H1 (cell line): ENCODE measurements around the gene ATP6V1F. TPM values are rescaled to one million over a fixed set of nuclear protein-coding genes. Genes with fewer than 3 reads are reported as not detected.

Experiments
- ATF2 ChIP-seq: IDR thresholded peaks from 2 replicates; pipeline ENCODE4 v1.6.1; 2012; ENCODE audit warnings: low read length, inconsistent platforms
- CTBP2 ChIP-seq: IDR thresholded peaks from 2 replicates; pipeline ENCODE4 v1.7.0; 2011; ENCODE audit warnings: borderline replicate concordance, mild to moderate bottlenecking, moderate library complexity, mixed read lengths, low read length; ENCODE audit not compliant: insufficient read depth, insufficient read length
- CTCF ChIP-seq, 3 experiments: IDR thresholded peaks; 1 replicate in 2 of 3; 2 replicates in 1 of 3; pipeline versions ENCODE4 v1.5.1 to v1.6.1; 2011; ENCODE audit warnings: low read length in 3 of 3, mild to moderate bottlenecking in 3 of 3, inconsistent platforms in 2 of 3, low read depth in 1 of 3, moderate library complexity in 1 of 3; ENCODE audit not compliant: insufficient read depth in 1 of 3; ENCODE audit errors: control extremely low read depth in 1 of 3
- EGR1 ChIP-seq: IDR thresholded peaks from 2 replicates; pipeline ENCODE4 v1.6.1; 2011; ENCODE audit warnings: low read depth, low read length, borderline replicate concordance
- HDAC6 ChIP-seq: IDR thresholded peaks from one replicate; pipeline ENCODE4 v1.7.1; 2012; ENCODE audit warnings: low read depth, mild to moderate bottlenecking, inconsistent platforms, low read length, moderate library complexity
- JUND ChIP-seq: IDR thresholded peaks from 2 replicates; pipeline ENCODE4 v1.6.1; 2011; ENCODE audit warnings: mild to moderate bottlenecking, improper control_type of control experiment, low read length
- KDM1A ChIP-seq: fragments of 200-600, 300-600 bp; sonication (generic); IDR thresholded peaks from 2 replicates; pipeline ENCODE4 v1.7.1; 2016; ENCODE audit warnings: mild to moderate bottlenecking, low read length, borderline replicate concordance
- KDM4A ChIP-seq: IDR thresholded peaks from one replicate; pipeline ENCODE4 v1.7.1; 2012; ENCODE audit warnings: low read depth, mild to moderate bottlenecking, moderate library complexity, low read length, inconsistent platforms; ENCODE audit not compliant: severe bottlenecking
- MAX ChIP-seq: IDR thresholded peaks from 2 replicates; pipeline ENCODE4 v1.6.1; 2012; ENCODE audit warnings: inconsistent platforms
- NRF1 ChIP-seq: IDR thresholded peaks from 2 replicates; pipeline ENCODE4 v1.6.1; 2011; ENCODE audit warnings: mild to moderate bottlenecking, low read depth, low read length, improper control_type of control experiment
- SAP30 ChIP-seq: fragments of 300-600 bp; sonication (generic); IDR thresholded peaks from 2 replicates; pipeline ENCODE4 v1.7.1; 2012; ENCODE audit warnings: low read length, moderate library complexity, mild to moderate bottlenecking, inconsistent platforms; ENCODE audit not compliant: insufficient read depth, insufficient replicate concordance
- SIN3A ChIP-seq, 2 experiments: IDR thresholded peaks in 1 of 2; conservative IDR thresholded peaks in 1 of 2; 2 replicates each; pipeline ENCODE4 v1.6.1; 2011 to 2012; ENCODE audit warnings: low read length in 2 of 2, improper control_type of control experiment in 1 of 2, low read depth in 1 of 2, mild to moderate bottlenecking in 1 of 2
- SP4 ChIP-seq: IDR thresholded peaks from 2 replicates; pipeline ENCODE4 v1.6.1; 2012; ENCODE audit warnings: low read length, inconsistent platforms
- polyA plus RNA-seq, 7 experiments: library from polyadenylated mRNA; depleted of rRNA in 3 of 7; stranded (reverse) in 5 of 7; unstranded in 2 of 7; fragments of >200 nt in 5 of 7; fragments of 200-250 nt in 2 of 7; gene quantifications; 1 replicate in 5 of 7; 2 replicates in 1 of 7; 4 replicates in 1 of 7; pipeline versions ENCODE4 v1.2.1 to v1.2.3, GENCODE V29; 2011 to 2013; ENCODE audit warnings: missing spikeins in 2 of 7, mixed read lengths in 2 of 7
- total RNA-seq: library from RNA; stranded (reverse); fragmentation: NEBNext Ultra II Directional; extraction: Animal tissue kit (Norgen Biotek cat#: 25700); gene quantifications from 2 replicates; pipeline ENCODE4 v1.2.1, GENCODE V29; 2021

Gene ATP6V1F
- total and polyA plus RNA-seq, 2 of the 8 experiments (the other 6 are each of a cell fraction or from before 2014, with no cell fraction given): 104 to 318 TPM

GRCh38 chr7:128879939-128880746, 17.5 kb downstream of the ATP6V1F start (continued):
- TF ChIP-seq CTBP2: no peak
- TF ChIP-seq SAP30: no peak
- TF ChIP-seq KDM4A: peak; percentile 34
- TF ChIP-seq SIN3A (conservative IDR thresholded peaks at IDR 0.05 in 1 of 2, IDR thresholded peaks at IDR 0.05 in 1 of 2; ENCODE audit: low read depth in 1 of 2, low read length in 2 of 2): peak in 1 of 2 experiments; percentile 65; a peak in 2 of 4 replicates
- no peak for TF ChIP-seq SP4
- no peak for TF ChIP-seq JUND
- TF ChIP-seq CTCF (IDR thresholded peaks at IDR 0.05; ENCODE audit: control extremely low read depth in 1 of 3, insufficient read depth in 1 of 3, low read depth in 1 of 3, low read length in 3 of 3): peak in 2 of 3 experiments; percentile 96 to 97; a peak in 3 of 4 replicates
- TF ChIP-seq ATF2: no peak
- TF ChIP-seq KDM1A: no peak
- peak; percentile 76 for TF ChIP-seq MAX
- no peak for TF ChIP-seq HDAC6
- TF ChIP-seq NRF1: no peak
- TF ChIP-seq EGR1: no peak
- TF ChIP-seq, all 59 proteins: peak for 7
